Measurements from ENCODE around the gene ALDH18A1.
A peak's percentile ranks its signal among the peaks of the same experiment; 100 is the strongest.
"Not testable (repeated sequence)": the region's sequence is repeated elsewhere in the genome, so short reads cannot be mapped to it uniquely, and the experiment has no call there.

ALDH18A1 gene

GRCh38 chr10:95656291-95657164 is at the start of gene ALDH18A1:
Gene ALDH18A1 (minus strand): TSS chr10:95656711. CDS start chr10:95653377, 3,334 bp downstream.
- peak; percentile 66 to 90 for DNase-seq

GRCh38 chr10:95698415-95698814 is 41.9 kb upstream of the ALDH18A1 start:
- no peak for DNase-seq

- DNase-seq = no peak
Observed at GRCh38 chr10:95697429-95697828, 40.9 kb upstream of the ALDH18A1 start.

- DNase-seq = no peak
Observed at GRCh38 chr10:95694665-95695064, 38.2 kb upstream of the ALDH18A1 start.

- DNase-seq = peak; percentile 99
Observed at GRCh38 chr10:95693668-95694534, 37.4 kb upstream of the ALDH18A1 start, which contains the start of gene TCTN3. Gene TCTN3 (minus strand): TSS chr10:95693927. CDS start chr10:95693899, 28 bp downstream.

GRCh38 chr10:95693071-95693667 is 36.7 kb upstream of the ALDH18A1 start:
- no peak for DNase-seq

GRCh38 chr10:95691281-95691680 is 34.8 kb upstream of the ALDH18A1 start:
- no peak for DNase-seq

GRCh38 chr10:95688648-95689047 is 32.1 kb upstream of the ALDH18A1 start:
- no peak for DNase-seq

- no peak for DNase-seq
Observed at GRCh38 chr10:95683966-95684365, 27.5 kb upstream of the ALDH18A1 start.

- no peak for DNase-seq
Observed at GRCh38 chr10:95675403-95676116, 19.0 kb upstream of the ALDH18A1 start.

GRCh38 chr10:95674643-95675042 is 18.1 kb upstream of the ALDH18A1 start:
- DNase-seq = no peak

- DNase-seq = not testable (repeated sequence)
Observed at GRCh38 chr10:95672641-95673040, 16.1 kb upstream of the ALDH18A1 start.

- no peak for DNase-seq
Observed at GRCh38 chr10:95664543-95664942, 8.0 kb upstream of the ALDH18A1 start.

- DNase-seq = no peak
Observed at GRCh38 chr10:95663496-95663895, 7.0 kb upstream of the ALDH18A1 start.

- DNase-seq = peak; percentile 69 to 76
Observed at GRCh38 chr10:95661818-95662217, 5.3 kb upstream of the ALDH18A1 start.

- no peak for DNase-seq
Observed at GRCh38 chr10:95660283-95660682, 3.8 kb upstream of the ALDH18A1 start.

GRCh38 chr10:95657250-95657649 is 739 bp upstream of the ALDH18A1 start:
- no peak for DNase-seq

GRCh38 chr10:95655571-95656290 is 780 bp downstream of the ALDH18A1 start:
- peak in 1 of 2 experiments; percentile 14 for DNase-seq

- DNase-seq = no peak
Observed at GRCh38 chr10:95653895-95654294, 2.6 kb downstream of the ALDH18A1 start.

GRCh38 chr10:95651346-95652060 is 5.0 kb downstream of the ALDH18A1 start:
- no peak for DNase-seq

GRCh38 chr10:95650232-95650631 is 6.3 kb downstream of the ALDH18A1 start:
- no peak for DNase-seq

Measured in SHP77 (cell line).